Body of pancreas (tissue), 4 donors: ENCODE data around the gene MIR17HG.

Experiments
- POLR2A ChIP-seq, 3 donors: fragments of 450-650 bp; IDR thresholded peaks; one replicate each; pipeline ENCODE4 v1.6.1; 2016; ENCODE audit warnings: antibody characterized with exemption in 3 of 3, mild to moderate bottlenecking in 2 of 3
- TF ChIP-seq, protein P1 (sequence below), 7 experiments: fragments of 450-650 bp in 4 of 7; fragments of 200-600 bp in 3 of 7; sonication (generic) in 3 of 7; IDR thresholded peaks; one replicate each; pipeline ENCODE4 v1.5.1; 2016 to 2019; ENCODE audit warnings: antibody characterized with exemption in 7 of 7

DNA sequence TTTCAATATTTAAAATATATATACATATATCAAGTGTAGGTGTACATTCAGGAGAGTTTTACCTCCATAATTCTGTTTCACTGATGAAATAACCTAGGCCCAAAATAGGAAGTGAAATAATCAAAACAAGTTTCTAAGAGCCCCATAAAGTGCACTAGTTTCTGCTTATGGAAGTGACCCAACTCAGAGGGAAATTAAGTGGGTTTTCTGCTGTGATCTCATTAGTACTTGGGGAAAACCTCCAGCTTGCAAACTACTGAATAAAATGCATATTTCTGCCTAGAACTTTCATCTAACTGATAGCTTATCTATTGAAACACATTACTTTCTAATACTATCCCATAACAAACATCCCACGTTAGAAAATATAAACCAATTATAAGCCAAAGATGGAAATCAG, 45.4 kb upstream of the MIR17HG start:
- no peak for TF ChIP-seq POLR2A (IDR thresholded peaks at IDR 0.05)
- TF ChIP-seq, protein P1, sequence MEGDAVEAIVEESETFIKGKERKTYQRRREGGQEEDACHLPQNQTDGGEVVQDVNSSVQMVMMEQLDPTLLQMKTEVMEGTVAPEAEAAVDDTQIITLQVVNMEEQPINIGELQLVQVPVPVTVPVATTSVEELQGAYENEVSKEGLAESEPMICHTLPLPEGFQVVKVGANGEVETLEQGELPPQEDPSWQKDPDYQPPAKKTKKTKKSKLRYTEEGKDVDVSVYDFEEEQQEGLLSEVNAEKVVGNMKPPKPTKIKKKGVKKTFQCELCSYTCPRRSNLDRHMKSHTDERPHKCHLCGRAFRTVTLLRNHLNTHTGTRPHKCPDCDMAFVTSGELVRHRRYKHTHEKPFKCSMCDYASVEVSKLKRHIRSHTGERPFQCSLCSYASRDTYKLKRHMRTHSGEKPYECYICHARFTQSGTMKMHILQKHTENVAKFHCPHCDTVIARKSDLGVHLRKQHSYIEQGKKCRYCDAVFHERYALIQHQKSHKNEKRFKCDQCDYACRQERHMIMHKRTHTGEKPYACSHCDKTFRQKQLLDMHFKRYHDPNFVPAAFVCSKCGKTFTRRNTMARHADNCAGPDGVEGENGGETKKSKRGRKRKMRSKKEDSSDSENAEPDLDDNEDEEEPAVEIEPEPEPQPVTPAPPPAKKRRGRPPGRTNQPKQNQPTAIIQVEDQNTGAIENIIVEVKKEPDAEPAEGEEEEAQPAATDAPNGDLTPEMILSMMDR (IDR thresholded peaks at IDR 0.05): no peak
